ENCODE results near the gene C22orf23.

C22orf23 gene

DNA sequence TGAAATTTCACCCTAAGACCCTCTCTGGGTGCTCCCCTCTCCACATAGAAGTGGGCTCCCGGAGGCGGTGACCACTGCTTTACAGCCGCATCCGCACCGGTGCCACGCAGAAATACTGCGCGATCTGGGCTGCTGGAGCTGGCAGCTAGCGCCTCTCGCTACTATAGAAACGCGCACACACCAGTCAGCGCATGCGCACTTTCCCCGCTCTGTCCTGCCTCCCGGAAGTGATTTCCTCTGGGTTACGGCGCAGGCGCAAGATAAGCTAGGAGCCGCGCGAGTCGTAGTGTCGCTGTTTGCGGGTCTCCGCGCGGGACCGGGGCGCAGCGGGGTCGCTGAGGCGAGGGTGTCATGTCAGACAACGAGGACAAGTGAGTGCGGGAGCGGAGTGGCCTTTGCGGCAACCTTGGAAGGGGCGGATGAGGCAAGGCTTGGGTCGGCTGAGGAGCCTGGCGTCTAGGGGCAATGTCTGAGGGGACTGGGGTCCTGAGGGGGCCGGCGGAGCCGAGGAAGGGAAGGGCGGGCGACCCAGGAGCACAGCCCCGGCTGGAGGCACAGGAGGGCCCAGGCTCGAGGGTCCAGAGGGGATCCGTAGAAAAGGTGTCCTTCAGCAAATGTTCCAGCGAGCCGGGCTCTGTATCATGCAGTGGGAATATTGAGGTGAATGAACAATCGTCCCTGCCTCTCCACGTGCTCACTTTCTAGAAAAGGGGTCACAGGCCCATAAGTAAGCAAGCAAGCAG is at the start of gene C22orf23, which contains the start of gene POLR2F:
TSS of gene C22orf23 (minus strand) at position 165 of the 743 bp plus-strand sequence. CDS start 452 bp downstream, outside the sequence.
TSS of gene POLR2F (plus strand) at position 263 of the 743 bp plus-strand sequence. CDS start at position 352, 89 bp downstream.
- DNase-seq (ENCODE audit: low spot score): peak; percentile 92

DNA sequence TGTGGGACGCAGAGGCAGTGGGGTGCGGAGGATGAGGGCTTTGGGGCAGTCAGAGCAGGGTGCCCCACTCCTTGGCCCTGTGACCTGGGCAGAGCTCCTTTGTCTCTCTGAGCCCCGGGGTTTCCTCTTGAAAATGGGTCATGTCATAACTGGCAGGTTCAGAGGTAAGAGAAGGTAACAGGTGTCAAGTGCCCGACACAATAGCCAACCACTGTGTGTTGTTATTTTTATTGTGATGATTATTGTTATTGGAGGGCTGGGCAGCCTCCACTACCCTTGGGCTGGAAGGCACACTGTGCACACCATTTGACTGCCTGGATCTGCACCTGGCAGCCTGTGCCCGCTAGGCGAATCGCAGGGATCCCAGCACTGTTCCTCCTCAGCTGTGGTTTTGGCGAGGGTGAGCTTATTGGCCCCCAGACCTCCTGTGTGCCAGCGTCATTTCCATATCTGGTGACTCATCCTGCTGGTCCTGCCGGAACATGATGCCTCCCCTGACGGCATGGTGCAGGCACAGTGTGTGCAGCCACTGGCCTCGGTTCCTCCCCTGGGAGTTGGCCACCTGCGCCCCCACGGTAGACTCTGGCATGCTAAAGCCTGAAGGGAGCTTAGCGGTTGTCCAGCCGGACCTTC is 46.4 kb upstream of the C22orf23 start:
- no peak for DNase-seq (ENCODE audit: low spot score)

DNA sequence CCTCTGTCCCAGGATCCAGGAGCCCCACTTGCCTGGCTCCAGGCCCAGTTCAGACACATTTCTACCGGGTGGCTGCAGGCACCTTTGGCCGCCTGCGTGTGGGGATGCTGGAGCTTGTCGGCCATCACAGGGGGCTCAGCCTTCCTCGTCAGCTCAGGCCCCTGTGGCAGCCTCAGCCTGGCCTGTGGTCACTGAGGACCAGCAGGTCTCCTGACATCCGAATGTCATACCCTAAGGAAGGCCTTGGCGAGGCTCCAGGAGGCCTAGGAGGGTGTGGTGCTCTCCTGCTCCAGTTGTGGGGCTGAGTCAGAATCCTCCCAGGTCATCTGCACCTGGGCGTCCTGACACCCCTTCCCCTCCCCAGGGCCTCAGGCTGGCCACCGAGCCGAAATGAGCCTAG is 45.8 kb upstream of the C22orf23 start:
- DNase-seq (ENCODE audit: low spot score): no peak

GRCh38 chr22:37998543-37998942 is 45.1 kb upstream of the C22orf23 start:
- DNase-seq (ENCODE audit: low spot score): peak; percentile 89

- DNase-seq (ENCODE audit: low spot score): no peak
Observed at GRCh38 chr22:37996515-37997246, 43.3 kb upstream of the C22orf23 start.

GRCh38 chr22:37996079-37996478 is 42.7 kb upstream of the C22orf23 start:
- no peak for DNase-seq (ENCODE audit: low spot score)

DNA sequence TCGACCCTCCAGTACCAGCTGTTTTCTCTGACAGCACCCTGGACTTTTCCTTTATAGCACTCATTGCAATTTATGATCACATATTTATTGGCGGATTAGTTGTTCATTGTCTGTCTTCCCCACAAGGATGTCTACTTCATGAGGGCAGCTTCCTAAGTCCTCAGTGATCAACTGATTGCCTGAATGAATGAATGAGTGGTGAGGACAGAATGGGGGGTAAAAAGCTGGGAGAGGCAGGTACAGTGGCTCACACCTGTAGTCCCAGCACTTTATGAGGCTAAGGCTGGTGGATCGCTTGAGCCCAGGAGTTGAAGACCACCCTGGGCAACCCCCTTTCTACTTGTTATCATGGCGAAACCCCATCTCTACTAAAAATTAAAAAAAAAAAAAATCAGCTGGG is 42.1 kb upstream of the C22orf23 start:
- DNase-seq (ENCODE audit: low spot score): no peak

- DNase-seq (ENCODE audit: low spot score): no peak
Observed at GRCh38 chr22:37994982-37995381, 41.6 kb upstream of the C22orf23 start.

DNA sequence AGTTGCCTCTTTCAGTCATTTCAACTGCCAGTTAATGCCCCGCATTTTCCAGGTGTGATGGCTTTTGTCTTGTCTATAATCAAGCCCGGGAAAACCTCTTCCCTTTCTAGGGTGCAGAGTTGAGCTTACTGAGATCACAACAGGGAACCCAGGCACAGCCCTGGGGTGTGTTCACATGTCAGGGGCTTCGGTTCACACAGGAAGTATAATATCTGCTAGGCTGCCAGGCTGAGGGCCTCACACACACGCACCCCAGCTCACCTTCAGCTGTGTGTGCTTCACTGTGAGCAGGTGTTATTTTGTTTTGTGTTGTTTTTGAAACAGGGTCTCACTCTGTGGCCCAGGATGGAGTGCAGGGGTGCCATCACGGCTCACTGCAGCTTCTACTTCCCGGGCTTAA is 40.6 kb upstream of the C22orf23 start:
- no peak for DNase-seq (ENCODE audit: low spot score)

GRCh38 chr22:37991731-37992442 is 38.5 kb upstream of the C22orf23 start:
- no peak for DNase-seq (ENCODE audit: low spot score)

DNA sequence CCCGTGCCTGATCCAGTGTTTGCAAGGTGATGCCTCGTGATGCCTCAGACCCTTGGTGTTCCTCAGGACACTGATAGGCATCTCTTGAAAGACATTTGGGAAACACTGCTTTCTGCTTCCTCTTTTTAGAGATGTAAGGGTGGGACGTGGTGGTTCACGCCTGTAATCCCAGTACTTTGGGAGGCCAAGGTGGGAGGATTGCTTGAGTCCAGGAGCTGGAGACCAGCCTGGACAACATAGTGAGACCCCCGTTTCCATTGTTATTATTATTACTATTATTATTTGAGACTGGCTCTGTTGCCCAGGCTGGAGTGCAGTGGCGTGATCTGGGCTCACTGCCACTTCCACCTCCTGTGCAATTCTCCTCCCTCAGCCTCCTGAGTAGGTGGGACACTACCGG is 37.5 kb upstream of the C22orf23 start:
- no peak for DNase-seq (ENCODE audit: low spot score)

DNA sequence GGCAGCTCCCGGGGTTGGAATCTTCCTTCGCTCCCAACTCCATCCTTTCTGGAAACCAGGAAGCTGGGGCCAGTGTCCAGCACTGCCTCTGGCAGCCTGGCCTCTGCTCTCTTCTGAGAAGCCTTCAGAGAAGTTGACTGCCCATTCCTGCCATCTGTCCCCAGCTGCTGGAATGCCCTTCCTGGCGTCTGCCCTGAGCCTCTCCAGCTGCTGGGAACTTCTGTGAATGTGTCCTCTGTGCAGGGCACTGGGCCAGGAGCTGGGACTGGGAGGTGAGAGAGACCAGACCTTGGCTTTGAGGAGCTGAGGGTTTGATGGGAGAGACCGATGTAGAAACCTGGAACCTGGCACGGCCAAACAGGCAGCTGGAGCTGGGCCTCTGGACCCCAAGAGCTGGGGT is 36.9 kb upstream of the C22orf23 start:
- DNase-seq (ENCODE audit: low spot score): no peak

DNA sequence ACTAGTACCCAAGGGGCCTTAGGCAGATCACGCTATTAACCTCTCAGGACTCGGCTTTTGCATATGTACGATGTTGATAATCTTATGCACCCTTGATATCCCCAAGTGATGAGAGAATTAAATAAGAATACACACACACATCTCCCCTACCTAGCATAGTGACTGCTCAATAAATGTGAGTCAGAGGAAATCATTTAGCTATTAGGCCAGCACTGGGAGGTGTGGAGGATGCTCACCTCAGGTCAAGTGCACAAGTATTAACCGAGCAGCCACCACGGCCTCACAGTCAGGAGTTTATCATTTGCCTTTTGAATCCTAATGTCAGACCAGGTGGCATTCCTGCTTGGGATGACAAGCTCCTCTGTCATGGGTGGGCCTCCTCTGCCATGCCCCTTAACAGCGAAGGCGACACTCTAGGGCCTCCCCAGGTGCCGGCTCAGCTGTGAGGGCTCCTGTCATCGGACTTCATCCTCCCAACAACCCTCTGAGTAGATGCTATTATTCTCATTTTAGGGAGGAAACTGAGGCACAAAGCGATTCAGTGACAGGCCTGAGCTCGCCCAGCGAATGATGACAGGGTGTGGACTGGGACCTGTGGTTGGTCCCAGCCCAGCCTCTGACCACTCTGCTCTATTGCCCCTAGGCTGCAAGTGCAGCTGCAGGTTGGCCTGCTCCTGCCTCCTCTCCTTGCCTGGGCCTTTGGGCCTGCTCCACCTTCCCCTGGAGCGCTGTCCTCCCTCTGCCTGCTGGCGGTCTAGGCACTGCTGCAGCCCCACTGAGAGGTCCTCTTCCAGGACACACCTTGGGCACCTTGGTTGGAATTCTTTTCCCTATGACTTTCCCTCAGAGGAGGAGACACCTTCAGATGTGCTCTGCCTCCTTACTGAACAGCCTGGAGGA is 36.0 kb upstream of the C22orf23 start:
- no peak for DNase-seq (ENCODE audit: low spot score)

DNA sequence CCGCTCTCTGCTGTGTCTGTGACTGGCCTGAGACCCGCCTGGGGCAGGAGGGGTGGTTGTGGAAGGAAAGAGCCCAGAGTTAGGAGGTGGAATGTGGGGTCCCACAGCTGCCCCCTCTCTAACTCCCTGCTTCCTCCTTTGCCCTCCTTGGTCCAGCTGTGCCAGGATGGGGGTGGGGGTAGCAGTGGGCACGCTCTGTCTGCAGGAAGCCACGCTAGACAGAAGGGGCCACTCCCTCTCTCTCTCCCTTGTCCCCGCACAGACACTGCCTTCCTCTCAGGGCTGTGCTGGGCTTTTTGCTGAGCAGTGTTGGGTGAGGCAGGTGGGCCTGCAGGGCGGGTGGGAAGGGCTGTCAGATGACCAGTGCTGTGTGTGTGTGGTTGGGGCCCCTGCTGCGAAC is 33.0 kb upstream of the C22orf23 start:
- no peak for DNase-seq (ENCODE audit: low spot score)

- DNase-seq (ENCODE audit: low spot score): peak; percentile 96
Observed at GRCh38 chr22:37985751-37986281, 32.4 kb upstream of the C22orf23 start.

- DNase-seq (ENCODE audit: low spot score): no peak
Observed at GRCh38 chr22:37985050-37985585, 31.7 kb upstream of the C22orf23 start.

GRCh38 chr22:37983860-37984791 is 30.7 kb upstream of the C22orf23 start, which contains the start of gene SOX10:
SOX10 (minus strand) TSS chr22:37984555; CDS start chr22:37983784, 771 bp downstream.
- peak; percentile 94 for DNase-seq (ENCODE audit: low spot score)

DNA sequence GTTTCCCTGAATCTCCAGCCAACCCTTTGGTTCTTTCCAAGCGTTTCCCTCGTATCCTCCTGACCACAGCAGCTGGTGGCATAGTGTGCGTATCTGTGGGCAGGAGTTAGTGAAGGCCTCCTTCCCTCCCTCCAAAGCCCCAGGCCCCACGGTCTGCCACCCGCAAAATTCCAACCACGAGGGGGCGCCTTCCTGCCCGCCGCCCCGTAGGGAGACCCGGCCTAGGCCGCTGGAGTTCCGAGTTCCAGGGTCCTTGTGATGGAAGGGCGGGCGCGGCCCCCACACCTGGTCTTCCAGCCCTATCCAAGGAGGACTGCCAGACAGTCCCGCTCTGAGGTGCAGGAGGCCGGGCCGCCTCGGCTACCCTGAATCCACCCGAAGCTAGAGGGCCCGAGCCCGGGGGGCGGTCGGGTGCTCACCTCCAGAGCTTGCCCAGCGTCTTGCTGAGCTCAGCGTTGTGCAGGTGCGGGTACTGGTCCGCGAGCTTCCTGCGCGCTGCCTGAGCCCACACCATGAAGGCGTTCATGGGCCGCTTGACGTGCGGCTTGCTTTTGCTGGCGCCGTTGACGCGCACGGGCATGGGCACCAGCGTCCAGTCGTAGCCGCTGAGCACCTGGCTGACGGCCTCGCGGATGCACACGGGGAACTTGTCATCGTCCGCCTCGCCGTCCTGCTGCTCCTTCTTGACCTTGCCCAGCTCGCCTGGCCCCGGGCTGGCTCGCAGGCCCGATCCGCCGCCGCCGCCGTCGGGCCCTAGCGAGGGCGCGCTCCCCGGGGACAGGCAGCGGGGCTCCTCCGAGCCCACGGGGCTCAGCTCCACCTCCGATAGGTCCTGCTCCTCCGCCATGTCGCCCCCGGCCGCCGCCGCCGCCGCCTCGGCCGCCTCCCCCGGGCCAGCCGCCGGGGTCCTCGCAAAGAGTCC is 29.8 kb upstream of the C22orf23 start:
- no peak for DNase-seq (ENCODE audit: low spot score)

Measured in globus pallidus (tissue), 1 donor.